ENCODE data around the gene VRK3. TPM values are rescaled to one million over a fixed set of nuclear protein-coding genes. Genes with fewer than 3 reads are reported as not detected.
A peak's percentile ranks its signal among the peaks of the same experiment; 100 is the strongest.
"Not testable (repeated sequence)": the region's sequence is repeated elsewhere in the genome, so short reads cannot be mapped to it uniquely, and the experiment has no call there.

Gene VRK3
- total RNA-seq (2014; rRNA removed; shearing (Covaris generic)), result 27.3 and 28.7 TPM in 2 replicates
- 25.0 and 31.0 TPM in 2 replicates for polyA plus RNA-seq (2015; cell fraction: cytosol; rRNA removed)
- 43.7 and 46.9 TPM in 2 replicates for polyA plus RNA-seq (2015; cell fraction: nucleus; rRNA removed)

GRCh38 chr19:50025022-50025793 lies at the start of gene VRK3:
VRK3 (minus strand) TSS chr19:50025372; CDS start chr19:50016162, 9,210 bp downstream.
- in situ Hi-C loops (cut with HindIII; ENCODE audit: low pct_unique_long_range_greater_than_20kb, low sequenced_read_pairs), result no loop called here
- peak; percentile 100 for DNase-seq (ENCODE audit: low read depth, low spot score)

GRCh38 chr19:50068382-50068781 lies 43.2 kb upstream of the VRK3 start:
- DNase-seq (ENCODE audit: low read depth, low spot score); in situ Hi-C loops (cut with HindIII; ENCODE audit: low pct_unique_long_range_greater_than_20kb, low sequenced_read_pairs): not testable (repeated sequence)

GRCh38 chr19:50067575-50067974 lies 42.4 kb upstream of the VRK3 start:
- in situ Hi-C loops (cut with HindIII; ENCODE audit: low pct_unique_long_range_greater_than_20kb, low sequenced_read_pairs), result no loop called here
- DNase-seq (ENCODE audit: low read depth, low spot score), result no peak

DNA sequence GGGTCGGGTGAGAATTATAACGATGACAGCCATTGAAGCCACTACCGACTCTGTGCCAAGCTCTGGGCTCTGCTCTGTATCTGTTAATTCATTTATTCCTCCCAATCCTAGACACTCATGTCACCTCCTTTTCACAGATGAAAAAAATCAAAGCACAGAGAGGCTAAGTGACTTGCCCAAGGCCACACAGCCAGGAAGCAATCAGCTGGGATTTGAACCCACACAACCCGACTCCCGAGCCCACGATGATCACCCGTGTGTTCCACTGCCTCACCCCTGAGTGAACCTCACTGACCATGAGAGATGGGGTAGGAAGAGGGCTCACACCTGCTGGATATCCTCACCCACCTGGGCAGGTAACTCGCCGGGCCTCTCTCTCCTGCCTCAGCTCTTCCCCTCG lies 40.8 kb upstream of the VRK3 start:
- in situ Hi-C loops (cut with HindIII; ENCODE audit: low pct_unique_long_range_greater_than_20kb, low sequenced_read_pairs), result no loop called here
- no peak for DNase-seq (ENCODE audit: low read depth, low spot score)

DNA sequence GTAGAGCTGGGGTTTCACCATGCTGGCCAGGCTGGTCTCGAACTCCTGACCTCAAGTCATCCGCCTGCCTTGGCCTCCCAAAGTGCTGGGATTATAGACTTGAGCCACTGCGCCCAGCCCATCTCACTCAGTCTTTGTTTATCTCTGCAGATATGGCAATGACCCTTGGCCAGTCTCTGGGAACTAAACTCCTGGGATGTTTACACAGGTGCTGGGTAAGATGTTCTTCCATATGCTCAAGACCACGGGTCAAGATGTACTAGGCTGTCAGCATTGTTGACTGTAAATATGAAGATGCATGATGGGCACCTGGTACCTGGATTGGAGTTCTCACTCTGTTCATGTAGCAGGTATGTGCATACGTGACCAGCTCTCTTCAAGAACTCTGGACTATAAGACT lies 36.5 kb upstream of the VRK3 start:
- no peak for DNase-seq (ENCODE audit: low read depth, low spot score)
- in situ Hi-C loops (cut with HindIII; ENCODE audit: low pct_unique_long_range_greater_than_20kb, low sequenced_read_pairs), result no loop called here

DNA sequence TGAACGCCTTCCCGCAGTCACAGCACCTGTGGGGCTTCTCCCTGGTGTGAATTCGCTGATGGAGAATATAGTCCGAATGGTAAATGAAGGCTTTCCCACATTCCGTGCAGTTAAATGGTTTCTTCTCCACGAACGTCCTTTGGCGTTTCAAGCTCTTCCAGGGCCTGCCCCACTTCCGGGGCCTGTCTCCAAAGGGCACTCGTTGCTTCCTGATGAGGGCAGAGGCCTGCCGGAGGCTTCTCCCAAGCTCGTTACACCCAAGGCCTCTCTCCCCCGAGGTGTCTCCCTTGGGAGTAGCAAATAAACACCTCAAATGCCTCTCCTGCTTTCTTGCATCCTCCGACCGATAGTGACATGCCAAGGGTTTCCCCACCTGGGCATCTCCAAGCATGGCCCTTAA lies 34.9 kb upstream of the VRK3 start:
- in situ Hi-C loops (cut with HindIII; ENCODE audit: low pct_unique_long_range_greater_than_20kb, low sequenced_read_pairs), result no loop called here
- DNase-seq (ENCODE audit: low read depth, low spot score), result no peak

DNA sequence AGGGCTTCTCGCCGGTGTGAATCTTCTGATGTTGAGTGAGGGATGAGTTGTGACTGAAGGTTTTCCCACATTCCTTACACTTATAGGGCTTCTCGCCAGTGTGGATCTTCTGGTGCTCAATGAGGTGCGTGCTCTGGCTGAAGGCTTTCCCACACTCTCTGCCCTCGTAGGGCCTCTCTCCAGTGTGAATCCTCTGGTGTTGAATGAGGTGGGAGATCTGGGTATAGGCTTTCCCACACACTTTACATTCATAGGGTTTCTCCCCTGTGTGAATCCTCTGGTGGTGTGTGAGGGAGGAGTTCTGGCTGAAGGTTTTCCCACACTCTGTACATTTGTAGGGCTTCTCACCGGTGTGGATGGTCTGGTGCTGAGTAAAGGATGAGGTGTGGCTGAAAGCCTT lies 33.9 kb upstream of the VRK3 start:
- no peak for DNase-seq (ENCODE audit: low read depth, low spot score)
- in situ Hi-C loops (cut with HindIII; ENCODE audit: low pct_unique_long_range_greater_than_20kb, low sequenced_read_pairs), result no loop called here

- in situ Hi-C loops (cut with HindIII; ENCODE audit: low pct_unique_long_range_greater_than_20kb, low sequenced_read_pairs), result no loop called here
- no peak for DNase-seq (ENCODE audit: low read depth, low spot score)
These were observed 33.3 kb upstream of the VRK3 start for GRCh38 chr19:50058425-50058824.

DNA sequence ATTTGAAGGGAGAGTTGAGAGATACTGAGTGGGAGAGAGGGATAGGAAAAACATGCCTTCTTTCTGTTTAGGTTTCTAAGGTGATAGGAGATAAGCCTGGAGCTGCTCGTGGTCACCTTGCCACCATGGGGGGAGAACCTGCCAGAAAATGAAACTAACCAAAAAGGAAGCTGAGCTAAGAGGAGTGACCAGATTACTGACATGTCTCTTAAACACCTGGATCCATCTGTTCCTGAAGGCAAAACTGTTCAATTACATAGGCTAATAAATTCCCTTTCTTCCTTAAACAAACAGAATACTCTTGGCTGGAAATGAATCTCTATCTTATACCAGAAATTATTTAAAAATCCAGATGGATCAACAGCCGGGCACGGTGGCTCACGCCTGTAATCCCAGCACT lies 27.9 kb upstream of the VRK3 start:
- in situ Hi-C loops (cut with HindIII; ENCODE audit: low pct_unique_long_range_greater_than_20kb, low sequenced_read_pairs), result no loop called here
- DNase-seq (ENCODE audit: low read depth, low spot score), result no peak

DNA sequence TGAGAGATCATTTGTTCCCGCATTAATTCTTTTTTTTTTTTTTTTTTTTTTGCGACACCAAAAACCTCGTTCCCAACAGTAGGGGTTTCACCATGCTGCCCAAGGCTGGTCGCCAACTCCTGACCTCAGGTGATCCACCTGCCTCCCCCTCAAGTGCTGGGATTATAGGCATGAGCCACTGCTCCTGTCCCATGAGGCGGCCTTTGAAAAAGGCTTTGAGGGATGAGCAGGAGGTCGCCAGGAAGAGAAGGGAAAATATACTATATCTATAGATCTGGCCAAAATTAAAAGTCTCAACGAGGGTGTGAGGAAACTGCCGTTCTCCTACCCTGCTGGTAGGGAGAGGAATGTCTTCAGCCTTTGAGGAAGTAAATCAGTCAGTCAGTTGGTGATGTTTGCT lies 26.8 kb upstream of the VRK3 start:
- in situ Hi-C loops (cut with HindIII; ENCODE audit: low pct_unique_long_range_greater_than_20kb, low sequenced_read_pairs), result no loop called here
- DNase-seq (ENCODE audit: low read depth, low spot score), result no peak

DNA sequence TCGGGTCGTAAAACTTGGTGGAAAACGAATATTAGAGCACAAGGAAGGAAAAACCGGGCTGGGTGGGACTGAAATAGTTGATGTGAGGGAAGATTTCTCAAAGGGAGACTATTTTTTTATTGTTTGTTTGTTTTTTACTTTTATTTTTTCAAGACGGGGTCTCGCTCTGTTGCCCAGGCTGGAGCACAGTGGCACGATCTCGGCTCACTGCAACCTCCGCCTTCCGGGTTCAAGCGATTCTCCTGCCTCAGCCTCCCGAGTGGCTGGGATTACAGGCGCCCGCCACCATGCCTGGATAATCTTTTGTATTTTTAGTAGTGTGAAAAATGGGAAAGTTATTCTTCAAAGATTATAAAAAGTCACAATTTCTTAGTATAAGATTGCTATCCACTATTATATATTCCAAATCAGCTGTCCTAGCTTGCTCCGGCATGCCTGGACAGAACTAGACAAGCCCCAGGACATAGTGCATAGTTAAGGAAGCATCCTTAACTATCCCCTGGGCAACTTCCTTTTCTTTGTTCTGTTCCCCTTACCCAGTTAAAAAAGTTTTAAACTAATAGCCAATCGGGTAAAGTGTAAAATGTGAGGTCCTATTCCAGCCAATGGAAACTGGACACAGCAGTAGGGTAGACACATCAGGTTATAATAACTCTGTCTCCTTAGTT lies 26.2 kb upstream of the VRK3 start:
- DNase-seq (ENCODE audit: low read depth, low spot score); in situ Hi-C loops (cut with HindIII; ENCODE audit: low pct_unique_long_range_greater_than_20kb, low sequenced_read_pairs): not testable (repeated sequence)

- in situ Hi-C loops (cut with HindIII; ENCODE audit: low pct_unique_long_range_greater_than_20kb, low sequenced_read_pairs), result no loop called here
- DNase-seq (ENCODE audit: low read depth, low spot score), result peak; percentile 89
These were observed 25.4 kb upstream of the VRK3 start for GRCh38 chr19:50050406-50051227.

- DNase-seq (ENCODE audit: low read depth, low spot score), result no peak
- in situ Hi-C loops (cut with HindIII; ENCODE audit: low pct_unique_long_range_greater_than_20kb, low sequenced_read_pairs), result no loop called here
These were observed 22.5 kb upstream of the VRK3 start for GRCh38 chr19:50047671-50048070.

- in situ Hi-C loops (cut with HindIII; ENCODE audit: low pct_unique_long_range_greater_than_20kb, low sequenced_read_pairs), result no loop called here
- DNase-seq (ENCODE audit: low read depth, low spot score), result peak; percentile 64
These were observed 21.7 kb upstream of the VRK3 start for GRCh38 chr19:50046649-50047503.

DNA sequence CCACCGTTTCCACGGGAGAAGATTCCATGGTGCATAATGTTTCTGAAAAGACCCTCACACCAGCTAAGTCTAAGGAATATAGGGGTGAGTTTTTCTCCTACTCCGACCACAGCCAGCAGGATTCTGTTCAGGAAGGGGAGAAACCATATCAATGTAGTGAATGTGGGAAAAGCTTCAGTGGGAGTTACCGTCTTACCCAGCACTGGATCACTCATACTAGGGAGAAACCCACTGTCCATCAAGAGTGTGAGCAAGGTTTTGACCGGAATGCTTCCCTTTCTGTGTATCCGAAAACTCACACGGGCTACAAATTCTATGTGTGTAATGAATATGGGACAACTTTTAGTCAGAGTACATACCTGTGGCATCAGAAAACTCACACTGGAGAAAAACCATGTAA lies 19.8 kb upstream of the VRK3 start:
- in situ Hi-C loops (cut with HindIII; ENCODE audit: low pct_unique_long_range_greater_than_20kb, low sequenced_read_pairs), result no loop called here
- DNase-seq (ENCODE audit: low read depth, low spot score), result no peak

- DNase-seq (ENCODE audit: low read depth, low spot score), result no peak
- in situ Hi-C loops (cut with HindIII; ENCODE audit: low pct_unique_long_range_greater_than_20kb, low sequenced_read_pairs), result no loop called here
These were observed 18.8 kb upstream of the VRK3 start for GRCh38 chr19:50043967-50044366.

- no peak for DNase-seq (ENCODE audit: low read depth, low spot score)
- in situ Hi-C loops (cut with HindIII; ENCODE audit: low pct_unique_long_range_greater_than_20kb, low sequenced_read_pairs), result no loop called here
These were observed 17.3 kb upstream of the VRK3 start for GRCh38 chr19:50042363-50043024.

Data from SK-MEL-5 (cell line).